Activated CD4-positive, alpha-beta T cell treated with anti-CD3 and anti-CD28 coated beads for 48 hours (primary cell): ENCODE measurements around the gene CASP8AP2.
"Not testable (repeated sequence)": the region's sequence is repeated elsewhere in the genome, so short reads cannot be mapped to it uniquely, and the experiment has no call there.

Source experiments
- DNase-seq: peaks from one replicate; pipeline ENCODE4 v3.0.0-alpha.2; 2020

Gene CASP8AP2

GRCh38 chr6:89829472-89830169 lies at the start of gene CASP8AP2:
Gene CASP8AP2, plus strand, starts transcription at chr6:89829880.
- DNase-seq = peak; percentile 96

GRCh38 chr6:89781070-89782034 lies 48.3 kb upstream of the CASP8AP2 start:
- DNase-seq = no peak

GRCh38 chr6:89782222-89782621 lies 47.5 kb upstream of the CASP8AP2 start:
- DNase-seq = no peak

GRCh38 chr6:89783293-89783692 lies 46.4 kb upstream of the CASP8AP2 start:
- not testable (repeated sequence) for DNase-seq

- no peak for DNase-seq
Observed at GRCh38 chr6:89784838-89785237, 44.8 kb upstream of the CASP8AP2 start.

- no peak for DNase-seq
Observed at GRCh38 chr6:89786970-89787369, 42.7 kb upstream of the CASP8AP2 start.

GRCh38 chr6:89787660-89788328 lies 41.9 kb upstream of the CASP8AP2 start:
- no peak for DNase-seq

GRCh38 chr6:89789980-89790379 lies 39.7 kb upstream of the CASP8AP2 start:
- no peak for DNase-seq

- DNase-seq = no peak
Observed at GRCh38 chr6:89790403-89790802, 39.3 kb upstream of the CASP8AP2 start.

GRCh38 chr6:89792881-89793280 lies 36.8 kb upstream of the CASP8AP2 start:
- peak; percentile 28 for DNase-seq

- no peak for DNase-seq
Observed at GRCh38 chr6:89793586-89793985, 36.1 kb upstream of the CASP8AP2 start.

- DNase-seq = peak; percentile 13
Observed at GRCh38 chr6:89794324-89794723, 35.4 kb upstream of the CASP8AP2 start.

GRCh38 chr6:89797317-89797716 lies 32.4 kb upstream of the CASP8AP2 start:
- DNase-seq = no peak

- DNase-seq = no peak
Observed at GRCh38 chr6:89799096-89799495, 30.6 kb upstream of the CASP8AP2 start.

- no peak for DNase-seq
Observed at GRCh38 chr6:89799756-89800155, 29.9 kb upstream of the CASP8AP2 start.

- no peak for DNase-seq
Observed at GRCh38 chr6:89803271-89803670, 26.4 kb upstream of the CASP8AP2 start.

GRCh38 chr6:89805814-89806371 lies 23.8 kb upstream of the CASP8AP2 start:
- DNase-seq = no peak

GRCh38 chr6:89807581-89807980 lies 22.1 kb upstream of the CASP8AP2 start:
- DNase-seq = no peak

GRCh38 chr6:89813422-89813821 lies 16.3 kb upstream of the CASP8AP2 start:
- DNase-seq = not testable (repeated sequence)

GRCh38 chr6:89817481-89817880 lies 12.2 kb upstream of the CASP8AP2 start:
- DNase-seq = no peak

- no peak for DNase-seq
Observed at GRCh38 chr6:89818977-89819335, 10.7 kb upstream of the CASP8AP2 start.

GRCh38 chr6:89819336-89820130 lies 10.1 kb upstream of the CASP8AP2 start, which contains the start of gene MDN1:
Gene MDN1, minus strand, starts transcription at chr6:89819794. Its CDS starts 187 bp downstream, at chr6:89819607.
- peak; percentile 94 for DNase-seq
